Dendritic cell treated with granulocyte-macrophage colony-stimulating factor and Interleukin-4, amounts not matched to agents 40 ng/mL and 50 ng/mL, for 4 days (primary cell): Measurements from ENCODE around the gene SOX13.
A peak's percentile ranks its signal among the peaks of the same experiment; 100 is the strongest.

Source experiments
- H3K27ac Mint-ChIP-seq: one replicate; pipeline ENCODE4 v1.8.0; 2022; ENCODE audit warnings: mild to moderate bottlenecking, mixed read lengths
- H3K27me3 Mint-ChIP-seq: one replicate; pipeline ENCODE4 v1.8.0; 2022; ENCODE audit warnings: mild to moderate bottlenecking, mixed read lengths
- H3K36me3 Mint-ChIP-seq: one replicate; pipeline ENCODE4 v1.8.0; 2022; ENCODE audit warnings: low read depth, mixed read lengths
- H3K4me1 Mint-ChIP-seq: one replicate; pipeline ENCODE4 v1.8.0; 2022; ENCODE audit warnings: low read depth, mixed read lengths
- H3K4me3 Mint-ChIP-seq: one replicate; pipeline ENCODE4 v1.8.0; 2022; ENCODE audit warnings: mild to moderate bottlenecking, moderate library complexity, mixed read lengths
- H3K9me3 Mint-ChIP-seq: one replicate; pipeline ENCODE4 v1.8.0; 2022; ENCODE audit warnings: mixed read lengths
- intact Hi-C: fragments of 100-400 bp; cut with micrococcal nuclease; formaldehyde crosslinking; loops from one replicate; pipeline ENCODE4 v1.15.0; 2022

Gene SOX13

GRCh38 chr1:204114606-204115005 lies 41.7 kb downstream of the SOX13 start:
- Mint-ChIP-seq H3K4me1 (peaks cover 17% of the 10 kb centered on the region), H3K27me3 (peaks cover 18% of the 10 kb centered on the region), H3K9me3 (no peaks in the 10 kb centered on the region), H3K27ac (peak overlapping the region; percentile 20), H3K4me3 (no peak overlapping the region), H3K36me3 (no peaks in the 10 kb centered on the region)
- intact Hi-C loops = no loop called here

DNA sequence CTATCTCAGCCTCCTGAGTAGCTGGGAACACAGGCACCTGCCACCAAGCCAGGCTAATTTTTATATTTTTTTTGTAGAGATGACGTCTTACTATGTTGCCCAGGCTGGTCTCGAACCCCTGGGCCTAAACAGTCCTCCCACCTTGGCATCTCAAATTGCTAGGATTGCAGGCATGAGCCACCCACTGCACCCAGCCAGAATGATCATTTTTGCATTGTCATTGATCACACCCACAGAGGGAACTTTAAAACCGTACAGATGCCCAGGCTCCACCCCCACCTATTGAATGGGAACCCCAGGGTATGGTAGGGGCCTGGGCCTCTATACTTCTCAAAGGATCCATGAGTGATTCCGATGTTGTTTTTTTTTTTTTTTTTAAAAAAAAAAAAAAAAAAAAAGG lies 42.2 kb downstream of the SOX13 start:
- peaks cover 17% of the 10 kb centered on the region for H3K4me1 Mint-ChIP-seq
- peaks cover 18% of the 10 kb centered on the region for H3K27me3 Mint-ChIP-seq
- H3K27ac Mint-ChIP-seq = peak overlapping the region; percentile 20
- no peak overlapping the region for H3K4me3 Mint-ChIP-seq
- H3K9me3 Mint-ChIP-seq = no peaks in the 10 kb centered on the region
- intact Hi-C loops = no loop called here
- H3K36me3 Mint-ChIP-seq = no peaks in the 10 kb centered on the region

DNA sequence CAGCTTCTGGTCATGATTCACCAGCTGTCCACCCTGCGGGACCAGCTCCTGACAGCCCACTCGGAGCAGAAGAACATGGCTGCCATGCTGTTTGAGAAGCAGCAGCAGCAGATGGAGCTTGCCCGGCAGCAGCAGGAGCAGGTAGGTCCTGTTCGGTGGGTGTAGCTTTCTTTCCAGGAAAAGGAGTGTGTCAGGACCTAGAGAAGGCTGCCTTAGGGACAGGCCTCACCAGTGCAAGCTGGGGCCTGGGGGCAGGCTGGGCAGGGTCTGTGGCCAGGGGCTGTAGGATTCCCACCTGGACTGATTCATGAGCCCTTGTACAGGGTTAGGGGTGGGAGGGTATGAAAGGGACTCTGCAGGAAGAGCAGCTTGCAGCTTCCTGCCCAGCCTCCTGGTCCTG lies 43.6 kb downstream of the SOX13 start:
- no peaks in the 10 kb centered on the region for H3K9me3 Mint-ChIP-seq
- H3K27me3 Mint-ChIP-seq = peaks cover 15% of the 10 kb centered on the region
- no peak overlapping the region for H3K27ac Mint-ChIP-seq
- H3K4me3 Mint-ChIP-seq = no peak overlapping the region
- no peaks in the 10 kb centered on the region for H3K36me3 Mint-ChIP-seq
- peaks cover 17% of the 10 kb centered on the region for H3K4me1 Mint-ChIP-seq
- intact Hi-C loops = no loop called here

DNA sequence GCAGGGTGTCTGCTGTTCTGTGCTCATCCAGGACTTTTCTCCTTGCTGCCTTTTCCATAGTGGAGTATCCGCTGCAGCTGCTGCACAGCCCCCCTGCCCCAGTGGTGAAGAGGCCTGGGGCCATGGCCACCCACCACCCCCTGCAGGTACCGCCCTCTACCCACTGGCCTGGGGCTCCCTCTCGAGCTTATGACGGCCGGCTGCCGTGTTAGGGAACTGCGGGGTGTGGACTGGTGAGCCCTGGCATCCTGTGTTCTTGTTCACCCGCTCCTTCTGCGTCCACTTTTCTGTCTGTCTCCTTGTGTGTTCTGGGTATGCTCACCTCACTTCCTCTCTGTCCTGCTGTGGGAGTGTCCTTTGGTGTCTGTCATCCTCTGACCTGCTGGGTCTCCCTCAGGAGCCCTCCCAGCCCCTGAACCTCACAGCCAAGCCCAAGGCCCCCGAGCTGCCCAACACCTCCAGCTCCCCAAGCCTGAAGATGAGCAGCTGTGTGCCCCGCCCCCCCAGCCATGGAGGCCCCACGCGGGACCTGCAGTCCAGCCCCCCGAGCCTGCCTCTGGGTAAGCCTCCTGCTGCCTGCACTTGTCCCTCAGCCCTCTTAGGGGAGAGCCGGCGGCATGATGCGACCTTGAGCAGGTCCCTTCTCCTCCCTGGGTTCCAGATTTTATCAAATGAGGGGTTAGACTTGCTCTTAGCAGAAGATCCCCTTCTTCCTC lies 49.1 kb downstream of the SOX13 start:
- Mint-ChIP-seq H3K27ac (no peak overlapping the region), H3K9me3 (no peaks in the 10 kb centered on the region), H3K4me1 (no peaks in the 10 kb centered on the region), H3K4me3 (no peak overlapping the region), H3K27me3 (peaks cover 7% of the 10 kb centered on the region), H3K36me3 (no peaks in the 10 kb centered on the region)
- intact Hi-C loops = no loop called here

DNA sequence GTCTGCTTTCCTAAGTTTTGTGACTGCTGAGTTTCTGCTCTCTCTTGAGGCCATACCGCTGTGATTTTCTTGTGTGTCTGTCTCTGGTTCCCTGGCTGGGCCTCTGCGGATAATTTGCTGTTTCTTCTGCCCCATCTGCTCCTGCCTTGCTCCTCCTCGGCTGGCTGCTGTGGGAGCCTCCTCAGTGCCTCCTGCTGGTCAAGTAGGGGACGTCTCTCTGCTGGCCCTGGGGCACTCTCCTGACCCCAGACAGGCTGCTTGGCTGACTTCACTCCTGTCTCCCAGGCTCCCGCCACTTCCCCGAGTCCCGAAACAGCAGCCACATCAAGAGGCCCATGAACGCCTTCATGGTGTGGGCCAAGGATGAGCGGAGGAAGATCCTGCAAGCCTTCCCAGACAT lies 50.5 kb downstream of the SOX13 start:
- Mint-ChIP-seq H3K27me3 (peaks cover 6% of the 10 kb centered on the region), H3K27ac (no peak overlapping the region), H3K4me3 (no peak overlapping the region), H3K36me3 (no peaks in the 10 kb centered on the region), H3K9me3 (no peaks in the 10 kb centered on the region), H3K4me1 (no peaks in the 10 kb centered on the region)
- intact Hi-C loops = no loop called here

- Mint-ChIP-seq H3K4me3 (no peak overlapping the region), H3K4me1 (peaks cover 11% of the 10 kb centered on the region), H3K27ac (no peak overlapping the region), H3K27me3 (peaks cover 7% of the 10 kb centered on the region), H3K9me3 (no peaks in the 10 kb centered on the region), H3K36me3 (no peaks in the 10 kb centered on the region)
- intact Hi-C loops = no loop called here
These were observed 51.7 kb downstream of the SOX13 start for GRCh38 chr1:204124639-204125038.

- intact Hi-C loops = no loop called here
- Mint-ChIP-seq H3K4me3 (no peak overlapping the region), H3K27me3 (peaks cover 8% of the 10 kb centered on the region), H3K9me3 (no peaks in the 10 kb centered on the region), H3K27ac (no peak overlapping the region), H3K36me3 (no peaks in the 10 kb centered on the region), H3K4me1 (peaks cover 11% of the 10 kb centered on the region)
These were observed 52.9 kb downstream of the SOX13 start for GRCh38 chr1:204125759-204126351.

DNA sequence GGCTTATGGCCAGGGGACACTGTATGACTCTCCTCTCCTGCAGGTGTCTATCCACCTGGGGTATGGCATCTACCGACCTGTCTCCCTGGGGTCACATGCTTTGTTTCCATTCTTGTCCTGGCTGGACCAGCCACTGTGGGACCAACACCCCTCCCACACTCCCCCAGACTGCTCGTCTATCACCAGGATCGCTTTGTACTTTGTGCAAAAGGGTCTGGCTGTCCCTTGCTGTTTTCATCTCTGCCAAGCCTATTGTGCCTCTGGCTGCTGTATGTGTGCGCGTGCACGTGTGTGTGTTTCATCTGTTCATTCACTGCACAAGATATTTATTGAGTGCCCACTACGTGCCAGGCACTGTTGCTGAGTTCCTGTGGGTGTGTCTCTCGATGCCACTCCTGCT lies 53.5 kb downstream of the SOX13 start:
- Mint-ChIP-seq H3K27ac (no peak overlapping the region), H3K9me3 (no peaks in the 10 kb centered on the region), H3K4me3 (no peak overlapping the region), H3K36me3 (no peaks in the 10 kb centered on the region), H3K27me3 (peaks cover 9% of the 10 kb centered on the region), H3K4me1 (peaks cover 11% of the 10 kb centered on the region)
- intact Hi-C loops = no loop called here

DNA sequence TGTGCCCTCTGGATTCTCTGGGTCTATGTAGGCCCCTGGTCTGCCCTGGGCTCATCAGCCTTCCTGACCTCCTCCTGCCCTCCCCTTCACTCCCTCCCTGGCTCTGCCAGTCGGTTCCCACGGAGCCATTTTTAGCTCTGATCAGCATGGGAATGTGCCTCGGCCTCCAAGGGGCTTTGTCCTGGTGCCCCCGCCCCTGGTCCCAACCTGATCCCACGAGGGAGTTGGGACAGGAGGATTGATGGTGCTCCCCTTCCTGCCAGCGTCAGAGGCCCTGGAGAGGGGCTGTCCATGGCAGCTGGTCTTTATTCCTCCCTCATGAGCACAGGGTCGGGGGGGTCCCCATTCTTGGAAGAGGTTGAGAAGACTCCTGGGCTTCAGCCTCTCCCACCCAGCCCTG lies 54.0 kb downstream of the SOX13 start:
- H3K27me3 Mint-ChIP-seq = peaks cover 11% of the 10 kb centered on the region
- intact Hi-C loops = no loop called here
- H3K36me3 Mint-ChIP-seq = no peaks in the 10 kb centered on the region
- H3K4me3 Mint-ChIP-seq = no peak overlapping the region
- no peak overlapping the region for H3K27ac Mint-ChIP-seq
- peaks cover 11% of the 10 kb centered on the region for H3K4me1 Mint-ChIP-seq
- no peaks in the 10 kb centered on the region for H3K9me3 Mint-ChIP-seq

GRCh38 chr1:204127597-204128242 lies 54.8 kb downstream of the SOX13 start:
- Mint-ChIP-seq H3K27me3 (peaks cover 11% of the 10 kb centered on the region), H3K4me1 (peaks cover 11% of the 10 kb centered on the region), H3K36me3 (no peaks in the 10 kb centered on the region), H3K9me3 (no peaks in the 10 kb centered on the region), H3K27ac (no peak overlapping the region), H3K4me3 (no peak overlapping the region)
- intact Hi-C loops = no loop called here

- no peak overlapping the region for H3K4me3 Mint-ChIP-seq
- peaks cover 11% of the 10 kb centered on the region for H3K4me1 Mint-ChIP-seq
- H3K27me3 Mint-ChIP-seq = peaks cover 11% of the 10 kb centered on the region
- no peaks in the 10 kb centered on the region for H3K9me3 Mint-ChIP-seq
- no peaks in the 10 kb centered on the region for H3K36me3 Mint-ChIP-seq
- H3K27ac Mint-ChIP-seq = peak overlapping the region; percentile 41
- intact Hi-C loops = no loop called here
These were observed 55.6 kb downstream of the SOX13 start for GRCh38 chr1:204128464-204128963.

GRCh38 chr1:204128964-204129896 lies 56.3 kb downstream of the SOX13 start:
- Mint-ChIP-seq H3K4me1 (peaks cover 11% of the 10 kb centered on the region), H3K4me3 (peak overlapping the region; percentile 49), H3K36me3 (no peaks in the 10 kb centered on the region), H3K27ac (peak overlapping the region; percentile 41), H3K27me3 (peaks cover 11% of the 10 kb centered on the region), H3K9me3 (no peaks in the 10 kb centered on the region)
- intact Hi-C loops = loop anchor here (1.0 kb wide), 1 partner anchor 268 kb away; the partner anchor contains the start of gene SNRPE

DNA sequence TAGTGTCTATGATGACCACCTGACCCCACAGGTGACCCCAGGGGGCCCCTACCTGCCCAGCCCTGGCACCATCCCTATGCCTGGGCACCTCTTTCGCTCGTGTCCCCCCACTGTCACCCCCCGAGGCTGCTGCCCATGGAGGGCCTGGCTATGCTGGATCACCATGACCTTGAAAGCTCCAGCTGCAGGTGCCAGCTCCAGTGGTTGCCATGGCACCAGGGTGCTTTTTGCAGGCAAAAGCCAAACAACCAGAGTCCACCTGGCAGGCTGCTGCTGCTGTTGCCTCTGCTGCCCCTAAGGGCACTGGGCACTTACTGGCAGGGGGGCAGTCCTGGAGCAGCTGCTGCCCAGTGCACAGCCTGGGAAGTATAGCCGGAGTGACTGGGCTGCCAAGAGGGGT lies 57.3 kb downstream of the SOX13 start:
- intact Hi-C loops = no loop called here
- Mint-ChIP-seq H3K27ac (no peak overlapping the region), H3K27me3 (peaks cover 11% of the 10 kb centered on the region), H3K36me3 (no peaks in the 10 kb centered on the region), H3K9me3 (no peaks in the 10 kb centered on the region), H3K4me3 (no peak overlapping the region), H3K4me1 (peaks cover 11% of the 10 kb centered on the region)
